ENCODE results near the gene ITGAE. TPM values are rescaled to one million over a fixed set of nuclear protein-coding genes. Genes with fewer than 3 reads are reported as not detected.

ITGAE gene
- total RNA-seq, 1 experiment from 2014 or later, result 14.7 TPM

DNA sequence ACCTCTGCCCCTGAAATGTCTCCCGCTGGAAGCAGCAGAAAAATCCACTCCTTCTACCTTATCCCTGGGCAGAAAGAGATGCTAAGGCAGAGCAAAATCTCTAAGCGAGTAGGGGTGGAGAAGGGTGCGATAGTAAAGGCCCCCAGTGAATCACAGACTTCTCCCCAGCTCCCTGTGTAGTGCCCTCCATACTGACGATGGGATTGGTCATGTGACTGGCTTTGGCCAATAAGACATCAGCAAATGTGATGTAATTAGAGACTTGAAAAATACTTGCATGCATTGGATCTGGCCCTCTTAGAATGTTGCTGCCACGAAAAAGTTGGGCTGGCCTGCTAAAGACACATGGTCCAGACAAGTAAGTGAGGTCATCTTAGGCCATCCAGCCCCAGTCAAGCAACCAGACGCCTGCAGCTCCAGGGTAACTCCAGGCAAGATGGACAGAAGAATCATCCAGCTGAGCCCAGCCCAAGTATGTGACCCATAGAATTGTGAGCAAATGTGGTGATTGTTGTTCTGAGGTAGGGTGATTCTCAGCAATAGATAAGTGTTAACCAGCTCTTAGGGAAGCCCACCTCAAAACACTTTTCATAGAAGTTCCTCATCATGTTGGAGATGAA is 41.3 kb downstream of the ITGAE start:
- CTCF ChIA-PET, result no interaction called here
- TF ChIP-seq, protein P1, sequence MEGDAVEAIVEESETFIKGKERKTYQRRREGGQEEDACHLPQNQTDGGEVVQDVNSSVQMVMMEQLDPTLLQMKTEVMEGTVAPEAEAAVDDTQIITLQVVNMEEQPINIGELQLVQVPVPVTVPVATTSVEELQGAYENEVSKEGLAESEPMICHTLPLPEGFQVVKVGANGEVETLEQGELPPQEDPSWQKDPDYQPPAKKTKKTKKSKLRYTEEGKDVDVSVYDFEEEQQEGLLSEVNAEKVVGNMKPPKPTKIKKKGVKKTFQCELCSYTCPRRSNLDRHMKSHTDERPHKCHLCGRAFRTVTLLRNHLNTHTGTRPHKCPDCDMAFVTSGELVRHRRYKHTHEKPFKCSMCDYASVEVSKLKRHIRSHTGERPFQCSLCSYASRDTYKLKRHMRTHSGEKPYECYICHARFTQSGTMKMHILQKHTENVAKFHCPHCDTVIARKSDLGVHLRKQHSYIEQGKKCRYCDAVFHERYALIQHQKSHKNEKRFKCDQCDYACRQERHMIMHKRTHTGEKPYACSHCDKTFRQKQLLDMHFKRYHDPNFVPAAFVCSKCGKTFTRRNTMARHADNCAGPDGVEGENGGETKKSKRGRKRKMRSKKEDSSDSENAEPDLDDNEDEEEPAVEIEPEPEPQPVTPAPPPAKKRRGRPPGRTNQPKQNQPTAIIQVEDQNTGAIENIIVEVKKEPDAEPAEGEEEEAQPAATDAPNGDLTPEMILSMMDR (IDR thresholded peaks at IDR 0.05; ENCODE audit: unreplicated experiment), result no peak
- Mint-ChIP-seq H3K4me3 (ENCODE audit: low read depth, unreplicated experiment) (no peak overlapping the region), H3K36me3 (ENCODE audit: insufficient read depth, unreplicated experiment) (peaks cover 6% of the 10 kb centered on the region), H3K9me3 (ENCODE audit: low read depth, unreplicated experiment) (no peaks in the 10 kb centered on the region), H3K27ac (ENCODE audit: unreplicated experiment) (no peak overlapping the region), H3K27me3 (ENCODE audit: unreplicated experiment) (no peaks in the 10 kb centered on the region), H3K4me1 (ENCODE audit: low read depth, unreplicated experiment) (no peaks in the 10 kb centered on the region)
- intact Hi-C loops (cut with micrococcal nuclease; ENCODE audit: unreplicated experiment), result no loop called here
- BruUV-seq (replicated peaks), result no TSS peak
- no peak for DNase-seq

DNA sequence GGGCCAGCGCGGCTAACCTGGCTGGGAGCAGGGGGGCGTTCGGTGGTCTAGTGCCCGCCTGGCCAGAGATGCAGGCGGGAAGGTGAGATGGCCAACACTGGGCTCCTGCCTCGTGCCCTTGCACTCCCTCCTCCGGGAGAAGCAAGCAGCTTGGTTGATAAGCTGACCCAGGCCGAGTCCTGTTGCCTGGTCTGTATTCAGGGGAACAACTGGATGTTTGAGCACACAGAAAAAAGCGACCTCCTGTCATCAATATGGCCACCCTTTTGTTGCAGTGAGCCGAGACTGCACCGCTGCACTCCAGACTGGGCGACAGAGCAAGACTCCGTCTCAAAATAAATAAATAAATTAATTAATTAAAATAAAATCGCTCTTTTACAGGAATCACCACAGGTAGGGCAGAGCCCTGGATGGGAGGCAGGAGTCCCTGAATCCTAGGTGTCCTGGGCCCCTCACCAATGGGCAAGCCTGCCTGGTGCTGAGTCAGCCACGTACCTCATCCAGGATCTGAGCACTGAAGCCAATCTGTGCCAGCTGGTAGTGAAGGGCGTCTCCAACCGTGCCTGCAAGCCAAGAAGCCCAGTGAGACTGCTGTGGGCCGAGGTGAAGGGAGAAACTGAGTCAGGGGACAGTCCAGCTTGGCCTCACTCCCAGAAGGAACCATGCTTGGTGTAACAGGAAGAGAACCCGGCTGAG is 45.5 kb downstream of the ITGAE start:
- H3K9me3 Mint-ChIP-seq (ENCODE audit: low read depth, unreplicated experiment), result no peaks in the 10 kb centered on the region
- BruUV-seq (replicated peaks), result TSS peak; percentile 93
- H3K4me3 Mint-ChIP-seq (ENCODE audit: low read depth, unreplicated experiment), result peak overlapping the region; percentile 76
- TF ChIP-seq, protein P1 (IDR thresholded peaks at IDR 0.05; ENCODE audit: unreplicated experiment), result no peak
- no peaks in the 10 kb centered on the region for H3K4me1 Mint-ChIP-seq (ENCODE audit: low read depth, unreplicated experiment)
- H3K27me3 Mint-ChIP-seq (ENCODE audit: unreplicated experiment), result peaks cover 12% of the 10 kb centered on the region
- peaks cover 11% of the 10 kb centered on the region for H3K36me3 Mint-ChIP-seq (ENCODE audit: insufficient read depth, unreplicated experiment)
- no peak for DNase-seq
- peak overlapping the region; percentile 74 for H3K27ac Mint-ChIP-seq (ENCODE audit: unreplicated experiment)
- intact Hi-C loops (cut with micrococcal nuclease; ENCODE audit: unreplicated experiment), result no loop called here
- CTCF ChIA-PET, result interaction anchor here (0.6 to 1.6 kb wide), 9 partner anchors 16 to 931 kb away, joined by 3 to 9 read pairs (median 4); partner anchors contain the start of gene HASPIN

DNA sequence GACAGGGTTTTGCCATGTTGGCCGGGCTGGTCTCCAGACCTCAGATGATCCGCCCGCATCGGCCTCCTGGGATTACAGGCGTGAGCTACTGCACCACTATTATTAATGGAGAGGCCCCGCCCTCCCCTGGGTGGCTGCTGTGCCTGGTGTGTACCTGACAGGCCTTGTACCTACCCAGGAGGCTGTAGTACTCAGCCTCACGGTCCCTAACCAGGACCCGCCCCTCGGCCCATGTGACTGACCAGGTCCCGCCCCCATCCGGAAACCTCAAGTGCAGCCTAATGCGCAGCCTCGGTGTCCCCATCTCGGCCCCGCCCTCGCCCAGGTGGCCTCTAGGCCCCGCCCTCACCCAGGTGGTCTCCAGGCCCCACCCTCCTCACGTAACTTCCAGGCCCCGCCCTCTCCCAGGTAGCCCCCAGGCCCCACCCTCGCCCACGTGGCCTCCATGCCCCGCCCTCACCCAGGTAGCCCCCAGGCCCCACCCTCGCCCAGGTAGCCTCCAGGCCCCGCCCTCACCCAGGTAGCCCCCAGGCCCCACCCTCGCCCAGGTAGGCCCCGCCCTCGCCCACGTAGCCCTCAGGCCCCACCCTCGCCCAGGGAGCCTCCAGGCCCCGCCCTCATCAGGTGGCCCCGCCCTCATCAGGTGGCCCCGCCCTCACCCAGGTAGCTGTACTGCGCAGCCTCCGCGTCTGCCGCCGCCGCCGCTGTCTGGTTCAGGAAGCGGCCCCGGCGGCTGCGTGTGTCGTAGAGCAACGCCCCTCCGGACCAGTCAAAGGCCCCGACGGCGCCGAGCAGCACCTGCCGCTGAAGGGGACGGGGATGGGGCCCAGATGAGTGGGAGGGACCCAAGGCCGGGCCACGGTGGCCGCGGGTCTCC is 46.3 kb downstream of the ITGAE start:
- H3K4me1 Mint-ChIP-seq (ENCODE audit: low read depth, unreplicated experiment), result no peaks in the 10 kb centered on the region
- peak overlapping the region; percentile 74 for H3K27ac Mint-ChIP-seq (ENCODE audit: unreplicated experiment)
- CTCF ChIA-PET, result interaction anchor here (0.6 to 1.6 kb wide), 10 partner anchors 15 to 931 kb away, joined by 3 to 9 read pairs (median 4); partner anchors contain the start of gene HASPIN
- no TSS peak for BruUV-seq (replicated peaks)
- H3K4me3 Mint-ChIP-seq (ENCODE audit: low read depth, unreplicated experiment), result peak overlapping the region; percentile 76
- peaks cover 11% of the 10 kb centered on the region for H3K36me3 Mint-ChIP-seq (ENCODE audit: insufficient read depth, unreplicated experiment)
- TF ChIP-seq, protein P1 (IDR thresholded peaks at IDR 0.05; ENCODE audit: unreplicated experiment), result no peak
- peaks cover 18% of the 10 kb centered on the region for H3K27me3 Mint-ChIP-seq (ENCODE audit: unreplicated experiment)
- DNase-seq, result peak; percentile 94
- no peaks in the 10 kb centered on the region for H3K9me3 Mint-ChIP-seq (ENCODE audit: low read depth, unreplicated experiment)
- intact Hi-C loops (cut with micrococcal nuclease; ENCODE audit: unreplicated experiment), result no loop called here

DNA sequence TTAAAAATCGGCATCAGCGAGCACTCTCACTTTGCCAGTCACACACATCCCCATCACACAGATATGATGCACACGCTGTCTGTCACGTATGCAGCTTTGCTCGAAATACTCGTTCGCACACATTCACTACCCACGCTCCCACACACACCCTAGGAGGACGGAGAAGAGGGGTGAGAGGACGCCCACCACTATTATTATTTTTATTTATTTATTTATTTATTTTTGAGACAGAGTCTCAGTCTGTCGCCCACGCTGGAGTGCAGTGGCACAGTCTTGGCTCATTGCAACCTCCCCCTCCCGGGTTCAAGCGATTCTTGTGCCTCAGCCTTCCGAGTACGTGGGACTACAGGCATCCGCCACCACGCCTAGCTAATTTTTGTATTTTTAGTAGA is 46.9 kb downstream of the ITGAE start:
- no TSS peak for BruUV-seq (replicated peaks)
- Mint-ChIP-seq H3K4me3 (ENCODE audit: low read depth, unreplicated experiment) (peak overlapping the region; percentile 76), H3K36me3 (ENCODE audit: insufficient read depth, unreplicated experiment) (peaks cover 11% of the 10 kb centered on the region), H3K4me1 (ENCODE audit: low read depth, unreplicated experiment) (no peaks in the 10 kb centered on the region), H3K27ac (ENCODE audit: unreplicated experiment) (no peak overlapping the region), H3K9me3 (ENCODE audit: low read depth, unreplicated experiment) (no peaks in the 10 kb centered on the region), H3K27me3 (ENCODE audit: unreplicated experiment) (peaks cover 18% of the 10 kb centered on the region)
- intact Hi-C loops (cut with micrococcal nuclease; ENCODE audit: unreplicated experiment), result no loop called here
- DNase-seq, result no peak
- CTCF ChIA-PET, result interaction anchor here (0.8 to 1.6 kb wide), 2 partner anchors 17 to 22 kb away, joined by 4 to 5 read pairs; no protein-coding TSS in a partner anchor
- TF ChIP-seq, protein P1 (IDR thresholded peaks at IDR 0.05; ENCODE audit: unreplicated experiment), result no peak
